Activated CD8-positive, alpha-beta memory T cell treated with anti-CD3 and anti-CD28 coated beads for 48 hours (primary cell): Measurements from ENCODE around the gene GNAS-AS1.

Source experiments
- DNase-seq, 3 experiments: peaks; one replicate each; pipeline ENCODE4 v3.0.0-alpha.2; 2020; ENCODE audit warnings: low read depth in 2 of 3, low spot score in 2 of 3

The GNAS-AS1 gene

GRCh38 chr20:58863044-58863790 is 12.5 kb upstream of the GNAS-AS1 start:
- no peak for DNase-seq

GRCh38 chr20:58855506-58856389 is 5.0 kb upstream of the GNAS-AS1 start:
- no peak for DNase-seq

GRCh38 chr20:58854638-58855471 is 4.2 kb upstream of the GNAS-AS1 start:
- no peak for DNase-seq

- DNase-seq: no peak
Measured at GRCh38 chr20:58853976-58854637, 3.4 kb upstream of the GNAS-AS1 start.

- DNase-seq: no peak
Measured at GRCh38 chr20:58853466-58853865, 2.8 kb upstream of the GNAS-AS1 start.

- no peak for DNase-seq
Measured at GRCh38 chr20:58852543-58853271, 2.0 kb upstream of the GNAS-AS1 start, which contains the start of gene GNAS. TSS of gene GNAS (plus strand) at chr20:58852716.

- no peak for DNase-seq
Measured at GRCh38 chr20:58851969-58852458, 1.3 kb upstream of the GNAS-AS1 start.

GRCh38 chr20:58851221-58851968 is 693 bp upstream of the GNAS-AS1 start:
- DNase-seq: no peak

- no peak for DNase-seq
Measured at GRCh38 chr20:58847463-58847862, 3.2 kb downstream of the GNAS-AS1 start.

GRCh38 chr20:58845706-58846105 is 5.0 kb downstream of the GNAS-AS1 start:
- no peak for DNase-seq

- no peak for DNase-seq
Measured at GRCh38 chr20:58843128-58843556, 7.6 kb downstream of the GNAS-AS1 start.

GRCh38 chr20:58842276-58842675 is 8.4 kb downstream of the GNAS-AS1 start:
- no peak for DNase-seq

- DNase-seq: no peak
Measured at GRCh38 chr20:58841539-58842264, 9.0 kb downstream of the GNAS-AS1 start.

- DNase-seq: no peak
Measured at GRCh38 chr20:58840816-58841538, 9.7 kb downstream of the GNAS-AS1 start.

GRCh38 chr20:58839991-58840747 is 10.5 kb downstream of the GNAS-AS1 start:
- DNase-seq: no peak

GRCh38 chr20:58839474-58839874 is 11.2 kb downstream of the GNAS-AS1 start:
- DNase-seq: no peak

- DNase-seq: no peak
Measured at GRCh38 chr20:58838174-58838573, 12.5 kb downstream of the GNAS-AS1 start.
